ENCODE results near the gene DGKG.
A peak's percentile ranks its signal among the peaks of the same experiment; 100 is the strongest.

The DGKG gene

GRCh38 chr3:186209810-186210752, 152.0 kb downstream of the DGKG start:
- DNase-seq (ENCODE audit: low read depth) = peak; percentile 58
- no peak overlapping the region for H3K4me3 ChIP-seq (ENCODE audit: low read length)
- TF ChIP-seq CTCF (conservative IDR thresholded peaks at IDR 0.05; ENCODE audit: low read depth, low read length) = no peak

- peak; percentile 16 for TF ChIP-seq CTCF (conservative IDR thresholded peaks at IDR 0.05; ENCODE audit: low read depth, low read length)
- no peak for DNase-seq (ENCODE audit: low read depth)
- H3K4me3 ChIP-seq (ENCODE audit: low read length) = no peak overlapping the region
Observed at GRCh38 chr3:186208296-186208989, 153.6 kb downstream of the DGKG start.

GRCh38 chr3:186207515-186207914, 154.5 kb downstream of the DGKG start:
- no peak overlapping the region for H3K4me3 ChIP-seq (ENCODE audit: low read length)
- DNase-seq (ENCODE audit: low read depth) = no peak
- no peak for TF ChIP-seq CTCF (conservative IDR thresholded peaks at IDR 0.05; ENCODE audit: low read depth, low read length)

GRCh38 chr3:186200726-186201125, 161.3 kb downstream of the DGKG start:
- no peak for DNase-seq (ENCODE audit: low read depth)
- no peak overlapping the region for H3K4me3 ChIP-seq (ENCODE audit: low read length)
- TF ChIP-seq CTCF (conservative IDR thresholded peaks at IDR 0.05; ENCODE audit: low read depth, low read length) = no peak

GRCh38 chr3:186198442-186198841, 163.6 kb downstream of the DGKG start:
- no peak overlapping the region for H3K4me3 ChIP-seq (ENCODE audit: low read length)
- TF ChIP-seq CTCF (conservative IDR thresholded peaks at IDR 0.05; ENCODE audit: low read depth, low read length) = no peak
- DNase-seq (ENCODE audit: low read depth) = no peak

- TF ChIP-seq CTCF (conservative IDR thresholded peaks at IDR 0.05; ENCODE audit: low read depth, low read length) = no peak
- DNase-seq (ENCODE audit: low read depth) = no peak
- H3K4me3 ChIP-seq (ENCODE audit: low read length) = no peak overlapping the region
Observed at GRCh38 chr3:186194451-186194811, 167.6 kb downstream of the DGKG start.

All from retinal pigment epithelial cell (primary cell).